ENCODE data around the gene ADAT1. TPM values are rescaled to one million over a fixed set of nuclear protein-coding genes. Genes with fewer than 3 reads are reported as not detected.

ADAT1 gene
- total RNA-seq, 1 experiment from 2014 or later, result 66.0 TPM

DNA sequence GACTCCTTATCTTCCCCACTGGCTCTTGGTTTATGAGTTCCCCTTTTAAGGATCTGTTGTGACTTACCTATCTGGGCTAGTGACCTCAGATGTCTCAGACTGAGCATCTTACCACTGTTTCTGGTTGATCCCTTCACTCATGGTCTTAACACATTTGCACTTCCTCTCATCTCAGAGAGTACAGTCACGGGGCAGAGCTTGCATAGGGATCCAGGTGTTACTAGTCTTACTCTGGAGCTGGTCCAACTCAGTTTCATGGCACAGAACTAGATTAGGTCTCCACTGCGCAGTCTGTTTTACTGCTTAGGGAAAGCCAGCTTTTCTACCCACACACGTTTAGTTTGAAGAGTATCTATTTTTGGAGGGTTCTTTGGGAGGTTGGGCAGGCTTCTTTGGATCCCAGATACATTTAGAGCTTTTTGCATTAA lies 46.7 kb downstream of the ADAT1 start:
- DNase-seq (ENCODE audit: low read depth), result no peak

GRCh38 chr16:75575958-75576357 lies 47.1 kb downstream of the ADAT1 start:
- no peak for DNase-seq (ENCODE audit: low read depth)

- DNase-seq (ENCODE audit: low read depth), result no peak
Measured at GRCh38 chr16:75573955-75574354, 49.1 kb downstream of the ADAT1 start.

- DNase-seq (ENCODE audit: low read depth), result no peak
Measured at GRCh38 chr16:75572864-75573542, 50.1 kb downstream of the ADAT1 start.

DNA sequence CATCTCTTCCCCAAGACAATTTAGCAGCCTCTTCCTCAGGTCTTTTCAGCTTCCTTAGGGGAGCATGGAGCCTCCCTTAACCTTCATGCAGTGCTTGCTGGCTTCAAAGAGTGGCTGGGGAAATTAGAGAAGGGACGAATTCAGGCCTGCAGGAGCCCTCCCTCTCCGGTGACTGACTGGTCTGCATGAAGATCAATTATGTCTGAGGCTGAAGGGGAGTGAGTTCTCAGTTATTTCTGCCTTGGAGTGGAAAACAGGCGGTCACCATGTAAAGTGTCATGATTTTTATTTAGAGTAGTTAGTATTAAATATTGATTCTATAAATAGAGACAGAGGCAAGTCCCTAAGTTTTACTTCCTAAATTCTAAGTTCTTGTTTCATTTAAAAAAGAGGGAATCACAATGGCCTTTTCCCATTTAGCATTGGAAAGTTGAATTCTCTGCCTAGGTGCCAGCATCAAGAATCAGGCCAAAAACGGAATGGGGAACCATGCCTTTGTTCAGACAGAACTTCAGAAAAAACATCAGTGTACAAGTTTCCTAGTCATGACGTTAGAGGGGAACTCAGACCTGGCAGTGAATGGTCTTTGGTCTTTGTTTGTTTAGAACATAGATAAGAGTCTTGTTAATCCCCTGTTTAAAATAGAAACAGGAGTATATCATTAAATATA lies 52.5 kb downstream of the ADAT1 start:
- DNase-seq (ENCODE audit: low read depth), result no peak

GRCh38 chr16:75567911-75568310 lies 55.2 kb downstream of the ADAT1 start:
- no peak for DNase-seq (ENCODE audit: low read depth)

- no peak for DNase-seq (ENCODE audit: low read depth)
Measured at GRCh38 chr16:75566758-75567255, 56.3 kb downstream of the ADAT1 start.

DNA sequence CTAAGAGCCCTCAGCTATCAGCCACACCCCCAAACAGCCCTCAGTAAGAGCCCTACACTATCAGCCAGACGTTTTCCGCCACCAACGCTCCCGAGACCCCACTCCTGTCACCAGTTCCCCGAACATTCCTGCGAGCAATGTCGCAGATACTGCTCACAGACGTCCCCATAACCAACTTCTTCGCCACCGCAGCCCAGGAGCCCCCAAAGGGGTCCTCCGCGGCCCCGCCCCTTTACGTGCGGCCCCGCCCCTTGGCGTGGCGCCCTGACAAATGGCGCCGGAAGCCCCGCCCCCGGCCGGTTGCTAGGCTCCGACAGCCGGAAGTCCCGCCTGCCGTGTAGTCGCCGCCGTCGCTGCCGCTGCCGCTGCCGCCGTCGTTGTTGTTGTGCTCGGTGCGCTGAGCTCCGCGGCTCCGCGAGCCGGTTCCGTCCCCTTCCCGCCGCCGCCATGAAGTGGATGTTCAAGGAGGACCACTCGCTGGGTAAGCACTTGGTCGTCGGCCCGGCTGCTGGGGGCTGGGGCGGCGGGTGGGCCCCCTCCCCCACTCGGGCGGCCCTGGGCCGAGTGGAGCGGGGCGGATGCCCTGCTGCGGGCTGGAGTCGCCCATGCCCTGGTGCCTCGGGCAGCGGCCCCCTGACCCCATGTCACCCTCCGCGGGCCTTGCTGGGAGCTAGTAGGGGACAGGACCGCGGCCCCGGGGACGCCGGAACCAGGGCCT lies 56.9 kb downstream of the ADAT1 start, which contains the start of gene GABARAPL2:
TSS of gene GABARAPL2 (plus strand) at position 340 of the 718 bp plus-strand sequence. CDS start at position 448, 108 bp downstream.
- DNase-seq (ENCODE audit: low read depth), result peak; percentile 56

DNA sequence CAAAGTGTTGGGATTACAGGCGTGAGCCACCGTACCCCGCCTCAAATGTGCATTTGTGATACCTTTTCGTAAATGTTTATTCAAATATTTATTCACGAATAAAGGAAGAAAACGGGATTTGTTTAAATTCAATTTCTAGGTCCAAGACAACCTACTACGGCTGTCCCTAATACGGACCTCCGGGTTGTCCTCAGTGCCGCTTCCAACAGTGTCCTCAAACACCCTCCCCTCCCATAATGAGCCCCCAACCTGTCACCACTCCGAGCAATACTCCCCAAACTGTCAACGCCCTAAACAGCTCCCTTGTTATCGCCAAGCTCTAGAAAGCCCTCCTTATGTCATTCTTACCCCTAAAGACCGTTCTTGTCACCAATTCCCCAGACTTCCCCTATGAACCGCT lies 57.4 kb downstream of the ADAT1 start:
- DNase-seq (ENCODE audit: low read depth), result no peak

- DNase-seq (ENCODE audit: low read depth), result peak; percentile 75
Measured at GRCh38 chr16:75559564-75560372, 63.3 kb downstream of the ADAT1 start.

DNA sequence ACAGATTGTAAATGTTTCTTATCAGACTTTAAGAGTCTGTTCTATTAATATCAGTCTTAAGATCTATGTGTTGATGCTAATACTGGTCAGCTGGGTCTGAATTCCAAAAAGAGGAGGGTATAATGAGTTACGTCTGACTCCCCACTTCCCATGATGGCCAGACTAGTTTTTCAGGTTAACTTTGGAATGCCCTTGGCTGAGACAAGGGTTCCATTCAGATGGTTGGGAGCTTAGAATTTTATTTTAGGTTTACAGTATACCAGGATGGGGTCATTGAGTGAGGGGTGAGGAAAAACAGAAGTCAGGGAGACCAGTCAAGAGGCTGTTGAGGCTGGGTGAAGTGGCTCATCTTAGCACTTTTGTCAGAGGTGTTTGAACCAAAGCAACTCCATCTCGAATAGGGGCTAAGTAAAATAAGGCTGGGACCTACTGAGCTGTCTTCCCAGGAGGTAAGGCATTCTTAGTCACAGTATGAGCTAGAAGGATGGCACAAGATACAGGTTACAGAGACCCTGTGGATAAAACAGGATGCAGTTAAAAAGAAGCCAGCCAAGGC lies 64.2 kb downstream of the ADAT1 start:
- DNase-seq (ENCODE audit: low read depth), result no peak

- DNase-seq (ENCODE audit: low read depth), result no peak
Measured at GRCh38 chr16:75556431-75556950, 66.6 kb downstream of the ADAT1 start.

- DNase-seq (ENCODE audit: low read depth), result peak; percentile 90
Measured at GRCh38 chr16:75555707-75556430, 67.2 kb downstream of the ADAT1 start, which contains the start of gene TMEM231. TSS of gene TMEM231 (minus strand) at chr16:75556252. CDS start at chr16:75556209, 43 bp downstream.

DNA sequence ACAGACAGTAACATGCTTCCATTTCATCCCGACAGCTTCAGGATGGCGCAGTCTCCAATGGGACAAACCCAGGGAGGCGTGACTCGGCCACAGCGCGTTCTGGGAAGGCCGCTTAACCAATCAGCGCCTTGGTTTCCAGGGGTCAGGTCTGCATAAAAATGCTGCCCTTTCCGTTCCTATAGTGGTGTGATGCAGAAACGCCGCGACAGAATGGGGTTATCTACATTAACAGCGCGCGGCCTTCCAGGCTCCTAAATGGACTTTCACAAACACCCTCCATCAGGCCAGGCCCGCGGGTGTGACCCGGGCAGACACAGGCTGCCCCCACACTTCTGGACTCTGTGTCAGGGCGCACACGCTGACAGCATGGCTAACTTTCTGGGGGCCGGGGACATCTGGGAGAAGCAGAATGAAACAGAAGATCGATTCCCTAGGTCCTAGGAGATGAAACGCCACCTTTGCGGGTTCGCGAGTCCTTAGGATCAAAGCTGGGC lies 67.8 kb downstream of the ADAT1 start:
- peak; percentile 91 for DNase-seq (ENCODE audit: low read depth)

DNA sequence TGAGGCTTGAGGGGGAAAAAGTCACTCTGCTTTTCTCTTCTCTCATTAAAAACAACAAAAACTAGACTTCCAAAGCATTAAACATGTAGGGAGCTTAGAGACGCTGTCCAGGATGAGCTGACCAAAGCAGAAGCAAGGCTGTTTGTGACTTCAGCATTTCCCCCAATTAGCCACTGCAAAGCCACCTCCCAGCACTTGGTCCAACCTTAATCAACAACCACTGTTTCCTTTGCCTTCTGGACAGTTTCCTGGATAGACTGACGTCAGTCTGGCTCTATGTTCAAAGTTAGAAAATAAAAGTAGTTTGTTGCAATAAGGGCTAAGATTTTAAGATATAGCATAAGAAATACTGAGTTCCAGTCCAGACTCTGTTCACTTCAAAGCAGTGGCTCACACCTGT lies 70.1 kb downstream of the ADAT1 start:
- no peak for DNase-seq (ENCODE audit: low read depth)

- DNase-seq (ENCODE audit: low read depth), result no peak
Measured at GRCh38 chr16:75550211-75550662, 72.8 kb downstream of the ADAT1 start.
